HG02759 (cell line): ENCODE measurements around the gene TRIP13.

Experiments used
- ATAC-seq: cut with Tn5 transposase; IDR thresholded peaks from one replicate; pipeline ENCODE4 v1.9.1; 2021; ENCODE audit warnings: mild to moderate bottlenecking, moderate library complexity; ENCODE audit not compliant: unreplicated experiment

TRIP13 gene

DNA sequence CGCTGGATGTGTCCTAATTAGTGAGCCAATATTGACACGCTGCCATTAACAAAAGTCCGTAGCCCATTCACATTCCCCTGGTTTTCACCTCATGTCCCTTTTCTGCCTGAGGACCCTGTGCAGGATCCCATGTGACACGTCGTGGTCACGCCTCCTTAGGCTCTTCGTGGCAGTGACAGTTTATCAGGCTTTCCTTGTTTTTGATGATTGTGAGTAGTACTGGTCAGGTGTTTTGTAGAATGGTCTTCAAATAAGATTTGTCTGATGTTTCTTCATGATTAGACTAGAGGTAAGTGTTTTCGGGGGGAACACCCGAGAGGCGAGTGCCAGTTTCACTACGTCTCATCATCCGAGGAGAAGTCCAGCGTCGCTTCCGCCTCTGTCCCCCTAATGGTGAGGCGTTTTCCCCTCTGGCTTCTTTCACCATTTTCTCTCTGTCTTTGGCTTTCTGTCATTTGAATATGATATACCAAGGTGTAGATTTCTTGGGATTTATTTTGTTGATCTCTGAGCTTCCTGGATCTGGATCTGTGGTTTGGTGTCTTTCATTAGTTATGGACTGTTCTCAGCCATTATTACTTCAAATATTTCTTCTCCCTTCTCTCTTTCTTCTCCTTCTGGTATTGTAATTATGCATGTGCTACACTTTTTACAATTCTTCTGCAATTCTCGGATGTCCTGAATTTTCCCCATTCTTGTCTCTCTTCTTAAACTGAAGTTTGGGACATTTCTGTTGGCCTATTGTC lies 57.3 kb downstream of the TRIP13 start:
- ATAC-seq, result no peak

DNA sequence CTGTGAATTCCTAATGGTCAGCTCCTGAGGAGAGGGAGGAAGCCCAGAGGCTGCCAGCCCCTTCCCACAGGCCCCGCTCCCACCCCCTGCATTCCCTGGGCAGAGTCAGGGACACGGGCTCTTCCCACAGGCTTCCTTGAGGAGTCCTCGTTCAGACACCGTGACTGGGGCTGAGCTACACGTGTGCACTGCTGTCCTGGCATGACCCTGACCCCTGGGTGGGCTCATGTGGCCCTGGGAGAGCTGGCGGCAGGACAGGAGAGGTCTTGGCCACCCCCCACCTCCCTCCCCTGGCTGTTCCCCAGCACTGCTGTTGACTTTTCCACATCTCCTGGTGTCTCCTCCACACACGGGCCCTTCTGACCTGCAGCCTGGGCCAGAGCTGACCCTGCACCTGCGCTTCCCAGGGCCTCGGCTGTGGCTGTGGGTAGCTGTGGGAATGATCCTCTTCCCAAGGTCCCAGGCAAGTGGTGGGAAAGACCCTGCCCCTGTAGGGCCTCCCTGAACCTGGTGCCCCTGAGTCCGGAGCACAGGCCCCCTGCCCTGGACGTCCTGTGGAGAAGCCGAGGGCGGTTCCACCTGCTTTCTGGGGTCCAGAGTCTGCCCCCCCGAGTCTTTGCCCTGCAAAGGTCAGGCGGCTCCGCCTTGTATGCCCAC lies 59.4 kb downstream of the TRIP13 start:
- ATAC-seq, result no peak

DNA sequence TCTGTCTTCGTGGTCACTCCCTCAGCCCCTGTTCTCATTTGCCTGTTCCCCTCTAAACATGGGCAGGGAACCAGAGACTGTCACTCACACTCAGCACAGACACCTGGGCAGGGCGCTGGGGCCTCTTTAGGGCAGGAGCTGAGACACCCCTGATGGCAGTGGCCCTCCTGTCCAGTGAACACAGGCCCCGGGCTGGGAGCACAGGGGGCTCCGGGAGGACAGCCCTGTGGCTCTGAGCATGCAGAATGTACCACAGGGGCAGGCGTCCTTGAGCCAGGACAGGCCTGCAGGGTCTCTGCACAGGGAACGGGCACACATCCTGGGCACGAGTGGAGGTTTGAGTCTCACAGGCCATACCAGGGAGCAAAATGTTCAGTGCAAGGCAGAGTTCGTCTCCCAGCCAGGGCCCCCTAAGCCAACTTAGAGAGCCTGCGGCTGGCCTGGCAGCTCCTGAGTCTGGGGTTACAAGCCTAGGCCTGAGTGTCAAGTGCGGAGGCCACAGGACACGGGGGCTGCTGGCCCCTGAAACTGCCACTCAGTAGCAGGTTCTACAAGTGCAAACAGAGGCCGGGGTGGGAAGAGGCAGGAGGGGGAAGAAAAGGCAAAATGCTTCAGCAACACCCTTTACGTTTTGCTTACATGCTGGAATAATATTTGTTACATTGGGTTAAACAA lies 60.0 kb downstream of the TRIP13 start:
- no peak for ATAC-seq

DNA sequence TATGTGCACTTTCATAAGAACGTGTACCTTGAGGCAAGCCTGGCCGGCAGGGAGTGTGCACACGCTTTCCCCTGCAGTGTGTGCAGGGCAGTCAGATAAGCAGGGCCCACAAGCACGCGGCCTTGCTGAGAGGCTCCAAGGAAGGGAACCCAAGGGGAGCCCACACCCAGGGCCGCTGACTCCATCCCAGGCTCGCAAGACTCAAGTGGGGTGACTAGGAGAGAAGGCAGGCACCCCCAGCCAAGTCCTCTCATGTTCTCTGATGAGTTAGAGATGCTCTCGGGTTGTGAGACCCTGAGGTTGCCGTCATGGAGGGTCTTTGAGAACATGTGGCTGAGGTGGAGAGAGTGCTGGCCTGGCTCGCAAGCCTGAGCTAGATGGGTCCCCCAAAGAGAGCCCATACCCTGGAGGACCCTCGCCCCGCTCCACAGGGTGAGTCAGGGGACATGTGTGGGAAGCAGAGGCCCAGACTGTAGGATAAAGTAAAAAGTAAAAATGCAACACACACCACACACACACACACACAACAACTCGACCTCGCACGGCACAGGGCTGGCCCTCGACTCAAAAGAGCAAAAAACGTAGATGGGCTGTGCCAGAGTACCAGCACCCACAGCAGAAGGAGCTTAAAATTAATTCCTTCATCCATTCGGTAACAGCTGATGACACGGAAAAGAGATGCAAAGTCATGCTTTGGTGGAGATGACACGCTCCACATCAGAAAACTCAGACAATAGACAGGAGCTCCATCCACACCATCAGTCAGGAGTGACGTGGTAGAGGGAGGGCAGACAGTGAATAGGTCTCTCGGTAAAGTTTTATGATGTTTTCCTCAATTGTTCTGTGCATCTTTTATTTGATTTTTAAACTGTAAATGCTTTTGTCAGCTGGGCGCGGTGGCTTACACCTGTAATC lies 61.1 kb downstream of the TRIP13 start:
- ATAC-seq, result no peak

DNA sequence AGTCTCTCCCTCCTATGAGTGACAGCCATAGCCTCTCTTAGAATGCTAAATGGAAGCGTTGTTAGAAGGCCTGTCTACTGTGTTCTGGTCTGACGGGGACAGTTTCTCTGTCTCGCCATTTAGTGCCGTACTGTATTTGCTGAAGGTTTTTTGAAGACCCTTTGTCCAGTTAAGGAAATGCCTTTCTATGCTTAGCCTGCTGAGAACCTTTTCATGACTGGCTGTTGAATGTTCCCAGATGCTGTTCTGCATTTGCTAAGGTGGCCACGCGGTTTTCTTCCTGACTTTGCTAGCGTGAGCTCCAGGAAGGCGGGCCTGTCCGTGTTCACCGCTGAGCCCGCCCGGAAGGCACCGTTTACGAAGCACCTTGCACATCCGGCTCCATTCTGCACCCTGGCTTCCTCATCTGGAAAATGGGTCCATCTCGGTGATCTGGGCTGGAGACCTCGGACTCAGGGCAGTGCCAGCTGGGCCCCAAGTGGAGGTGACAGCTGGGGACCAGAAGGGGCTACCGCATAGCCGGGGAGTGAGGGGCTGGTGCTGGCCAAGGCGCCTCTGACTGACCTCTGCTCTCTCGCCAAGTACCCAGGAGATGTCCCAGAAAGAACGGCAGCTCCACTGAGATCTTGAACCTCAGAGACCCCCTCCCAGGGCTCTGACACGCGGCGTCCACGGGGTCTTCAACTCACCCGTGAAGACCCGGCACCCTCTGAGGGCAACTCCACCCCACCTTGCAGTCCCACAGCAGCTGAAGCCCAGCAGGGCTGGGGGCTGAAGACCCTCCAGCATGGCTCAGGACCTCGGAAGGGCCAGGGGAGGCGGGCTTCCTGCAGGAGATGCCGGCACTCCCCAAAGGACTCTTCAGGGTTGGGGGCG lies 63.4 kb downstream of the TRIP13 start:
- no peak for ATAC-seq

DNA sequence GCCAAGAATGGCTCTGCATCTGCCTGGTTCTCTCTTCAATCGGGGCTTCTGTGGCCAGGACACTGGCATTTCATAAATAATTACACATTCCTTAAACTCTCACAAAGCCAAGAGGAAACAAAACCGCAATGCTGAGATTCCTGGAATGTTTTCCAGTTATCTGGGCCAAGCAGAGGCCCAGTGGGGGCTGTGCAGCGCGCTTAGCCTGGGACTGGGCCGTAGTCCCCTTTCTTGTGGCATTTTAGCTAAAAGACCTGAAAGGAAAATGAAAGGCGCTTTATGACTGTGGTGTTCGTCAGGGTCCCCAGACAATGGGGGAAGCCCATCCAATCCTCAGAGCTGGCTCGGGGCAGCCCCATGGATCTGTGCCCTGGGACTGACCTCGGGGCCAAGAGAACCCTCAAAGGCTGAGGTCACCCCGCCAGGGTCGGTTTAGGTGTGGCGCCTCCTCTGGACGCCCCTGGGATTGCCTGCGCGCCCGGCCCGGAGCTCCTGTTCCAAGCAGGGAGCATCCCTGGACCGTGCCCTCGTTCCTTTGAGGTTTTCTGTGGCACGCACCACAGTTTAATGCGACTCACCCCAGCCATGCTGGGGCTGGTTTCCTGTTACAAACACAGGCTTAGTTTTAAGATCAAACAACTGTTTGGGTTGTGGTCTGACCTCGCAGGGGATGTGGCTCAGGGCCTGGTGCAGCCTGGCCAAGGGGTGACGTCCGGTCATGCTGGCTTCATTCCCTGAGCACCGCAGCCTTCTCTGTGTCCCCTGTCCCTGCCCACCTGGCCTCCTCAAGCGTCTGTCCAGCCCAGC lies 64.5 kb downstream of the TRIP13 start:
- peak; percentile 75 for ATAC-seq

DNA sequence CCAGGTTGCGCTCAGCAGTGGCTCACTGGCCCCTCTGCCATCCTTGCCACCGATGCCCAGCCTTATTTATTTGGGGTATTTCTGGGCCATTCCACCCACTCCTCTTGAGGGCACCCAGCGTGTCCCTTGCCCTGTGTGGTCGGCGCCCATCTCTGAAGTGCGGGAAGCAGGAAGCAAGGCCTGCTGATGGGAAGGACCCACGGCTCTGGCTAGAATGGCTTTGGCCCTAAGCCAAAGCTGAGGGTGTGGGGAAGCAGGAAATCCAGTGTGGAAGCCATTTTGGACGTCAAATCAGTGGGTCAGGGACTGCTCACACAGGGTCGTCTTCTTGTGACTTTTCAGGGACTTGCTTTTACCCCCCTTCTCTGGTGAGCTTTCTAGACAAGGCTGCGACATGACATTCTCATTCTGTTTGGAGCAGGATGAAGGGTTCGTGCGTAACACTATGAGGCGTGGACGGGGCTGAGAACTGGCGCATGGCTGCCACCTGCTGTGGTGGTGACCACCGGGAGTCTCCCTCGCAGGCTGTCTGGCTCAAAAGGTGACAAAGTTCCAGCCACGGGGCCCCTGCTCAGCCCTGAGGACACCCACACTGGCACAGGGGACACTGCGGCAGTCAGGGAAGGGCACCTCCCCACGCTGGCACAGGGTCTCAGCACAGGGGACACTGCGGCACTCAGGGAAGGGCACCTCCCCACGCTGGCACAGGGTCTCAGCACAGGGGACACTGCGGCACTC lies 65.2 kb downstream of the TRIP13 start:
- ATAC-seq, result no peak

DNA sequence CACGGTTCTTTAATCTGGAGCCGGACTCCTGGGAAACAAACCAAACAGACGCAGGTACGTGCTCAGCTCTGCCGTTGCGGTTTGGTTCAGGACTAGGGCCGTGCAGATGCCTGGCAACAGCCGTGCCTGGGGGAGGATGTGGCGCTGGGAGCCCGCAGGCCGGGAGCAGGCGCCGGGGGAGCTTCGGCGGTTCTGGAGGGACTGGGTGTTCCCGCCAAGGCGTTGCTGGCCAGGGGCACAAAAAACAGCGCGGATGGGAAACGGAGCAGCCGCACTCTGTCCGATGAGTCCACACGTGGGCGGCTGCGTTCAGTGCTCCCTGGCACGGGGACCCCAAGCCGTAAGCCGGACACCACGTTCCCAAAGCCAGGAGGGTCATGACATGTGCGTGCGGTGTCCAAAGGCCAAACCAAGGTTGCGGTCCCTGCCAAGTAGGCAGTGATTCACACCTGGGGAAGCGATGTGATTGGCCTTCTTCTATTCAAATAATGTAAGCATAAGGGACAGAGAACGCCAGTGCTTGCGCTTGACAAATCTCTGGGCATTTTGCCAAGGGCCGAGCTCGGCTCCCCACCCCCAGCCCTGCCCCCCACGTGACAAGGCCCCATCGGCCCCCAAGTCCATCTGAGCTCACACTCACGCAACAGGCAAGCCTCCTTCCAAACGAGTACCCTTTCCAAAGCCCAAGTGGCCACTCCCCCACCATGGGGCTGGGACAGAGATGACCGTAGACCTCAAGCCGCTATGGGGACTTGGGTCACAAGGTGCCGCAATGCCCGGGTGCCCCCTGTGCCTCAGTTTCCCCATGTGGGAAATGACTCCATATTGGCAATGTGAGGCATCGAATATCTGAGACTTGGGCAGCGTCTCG lies 66.3 kb downstream of the TRIP13 start:
- ATAC-seq, result no peak

DNA sequence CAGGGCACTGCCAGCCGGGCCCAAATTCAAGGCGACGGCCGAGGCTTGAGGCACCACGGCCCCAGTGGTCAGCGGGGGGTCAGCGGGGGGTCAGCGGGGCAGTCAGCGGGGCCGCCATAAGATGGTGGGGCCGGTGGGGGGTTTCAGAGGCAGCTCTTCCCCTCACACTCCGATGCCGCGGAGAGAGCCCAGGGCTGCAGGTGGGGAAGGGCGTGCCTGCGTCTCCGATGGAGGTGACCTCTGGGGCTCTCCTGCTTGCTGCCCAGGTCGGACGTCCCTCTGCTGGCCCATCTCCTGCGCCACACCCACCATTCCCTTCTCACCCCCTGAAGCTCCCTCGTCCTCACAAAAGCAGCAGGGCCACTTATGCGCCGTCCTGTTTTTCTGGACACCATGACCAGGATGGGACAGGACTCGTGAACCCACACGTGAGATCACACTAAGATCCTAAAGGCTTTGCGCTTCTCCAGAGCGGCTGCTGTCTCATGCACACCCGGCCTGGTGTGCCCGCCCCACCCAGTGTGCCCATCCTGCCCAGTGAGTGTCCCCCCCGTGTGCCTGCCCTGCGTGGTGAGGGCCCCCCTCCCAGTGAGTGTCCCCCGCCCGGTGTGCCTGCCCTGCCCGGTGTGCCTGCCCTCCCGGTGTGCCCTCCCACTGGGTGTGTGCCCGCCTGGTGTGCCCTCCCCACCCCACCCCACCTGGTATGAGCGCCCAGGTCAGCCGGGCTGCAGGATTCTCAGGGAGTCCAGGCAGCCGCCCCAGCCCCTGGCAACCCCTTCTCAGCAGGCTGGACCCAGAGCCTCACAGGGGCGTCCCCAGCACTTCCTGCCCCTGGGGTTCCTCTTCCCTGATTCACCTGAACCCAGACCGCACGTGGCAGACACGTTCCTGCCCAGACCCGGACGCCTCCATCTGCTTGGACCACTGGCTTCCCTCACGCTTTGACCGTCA lies 67.2 kb downstream of the TRIP13 start:
- no peak for ATAC-seq

DNA sequence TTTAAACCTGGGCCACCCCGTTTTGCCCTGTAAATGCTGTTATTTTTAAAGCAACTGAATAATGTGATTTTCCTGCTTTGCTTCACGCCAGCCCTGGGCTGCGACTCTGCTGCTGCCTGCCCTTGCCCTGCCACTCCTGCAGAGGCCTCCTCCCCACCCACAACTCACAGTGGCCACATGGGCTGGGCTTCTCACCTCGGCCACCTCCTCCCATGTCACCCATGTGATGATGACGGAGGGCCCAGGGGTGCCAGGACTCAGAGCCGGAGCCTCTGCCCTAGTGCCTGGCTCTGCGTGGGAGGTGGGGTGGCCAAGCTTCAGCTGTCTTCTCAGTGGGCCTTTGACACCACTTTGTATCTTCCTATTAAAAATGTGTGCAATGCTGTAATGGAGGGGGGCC lies 67.9 kb downstream of the TRIP13 start:
- ATAC-seq, result no peak

DNA sequence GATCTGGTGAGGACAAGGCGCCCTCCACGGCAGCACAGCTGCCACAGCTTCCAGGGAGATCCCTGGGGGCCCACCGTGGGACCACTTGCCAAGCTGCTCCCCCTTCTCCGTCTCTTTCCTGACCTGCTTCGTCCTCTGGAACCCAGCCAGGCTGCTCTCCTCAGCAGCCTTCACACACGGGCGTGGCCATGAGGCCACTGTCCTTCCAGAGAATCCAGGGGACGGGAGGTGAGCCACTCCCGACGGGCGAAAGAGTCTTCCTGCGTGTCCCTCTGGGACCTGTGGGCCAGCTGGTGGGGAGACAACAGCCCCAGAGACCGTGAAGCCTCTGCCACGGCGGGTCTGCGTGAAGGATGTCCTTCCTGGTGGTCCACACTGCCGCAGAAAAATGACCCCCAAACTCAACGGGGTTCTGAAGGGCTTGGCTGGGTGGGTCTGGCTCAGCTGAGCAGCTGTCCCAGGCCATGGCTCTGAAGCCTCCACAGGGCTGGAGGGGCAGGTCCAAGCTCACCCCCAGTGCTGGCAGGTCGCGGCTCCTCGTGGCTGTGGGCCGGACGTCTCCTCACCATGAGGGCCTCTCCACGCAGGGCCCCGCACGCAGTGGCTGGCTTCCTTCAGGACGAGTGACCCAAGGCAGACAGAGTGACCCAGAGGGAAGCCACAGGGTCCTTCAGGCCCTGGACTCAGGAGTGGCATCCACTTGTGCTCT lies 68.5 kb downstream of the TRIP13 start:
- no peak for ATAC-seq

DNA sequence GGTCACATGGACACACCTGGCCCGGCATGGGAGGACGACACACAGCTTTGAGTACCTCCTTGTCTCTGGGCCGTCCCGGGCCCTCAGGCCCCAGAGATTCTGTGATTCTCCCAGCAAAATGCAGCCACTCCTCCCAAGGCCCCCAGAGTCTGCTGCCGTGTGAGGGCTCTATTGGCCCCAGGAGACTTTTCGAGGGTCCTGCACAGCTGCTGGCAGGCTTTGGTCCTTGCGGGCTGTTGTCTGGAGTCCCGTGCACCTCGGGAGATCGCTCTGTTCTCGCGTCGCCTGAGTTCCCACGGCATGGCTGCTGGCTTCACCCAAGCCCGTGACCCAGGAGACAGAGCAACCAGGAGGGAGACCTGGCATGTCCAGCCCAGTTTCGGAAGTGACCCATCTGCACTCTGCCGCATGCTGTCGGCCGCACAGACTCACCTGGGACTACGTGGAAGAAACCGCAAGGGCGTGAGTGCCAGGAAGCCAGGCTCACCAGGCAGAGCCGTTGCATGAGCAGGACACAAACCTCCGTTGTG lies 69.1 kb downstream of the TRIP13 start:
- ATAC-seq, result no peak

DNA sequence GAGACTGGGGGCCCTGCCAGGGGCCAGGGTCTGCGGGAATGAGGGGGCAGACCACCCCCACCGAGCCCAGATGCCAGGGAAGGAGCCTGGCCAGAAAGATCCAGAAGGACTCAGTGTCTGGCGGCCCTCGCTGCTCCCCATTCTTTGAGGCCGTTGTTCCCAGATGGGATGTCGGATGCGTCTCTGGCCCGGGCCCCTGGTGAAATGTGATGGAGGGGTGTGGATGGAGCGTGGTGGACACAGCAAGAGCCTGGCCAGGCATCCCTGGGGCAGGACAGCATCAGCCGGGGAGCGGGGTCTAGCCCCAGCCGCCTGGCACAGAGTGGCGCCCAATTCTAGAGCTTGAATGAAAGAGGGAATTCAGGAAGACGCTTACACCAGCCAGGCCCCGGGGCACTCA lies 69.7 kb downstream of the TRIP13 start:
- ATAC-seq, result no peak

DNA sequence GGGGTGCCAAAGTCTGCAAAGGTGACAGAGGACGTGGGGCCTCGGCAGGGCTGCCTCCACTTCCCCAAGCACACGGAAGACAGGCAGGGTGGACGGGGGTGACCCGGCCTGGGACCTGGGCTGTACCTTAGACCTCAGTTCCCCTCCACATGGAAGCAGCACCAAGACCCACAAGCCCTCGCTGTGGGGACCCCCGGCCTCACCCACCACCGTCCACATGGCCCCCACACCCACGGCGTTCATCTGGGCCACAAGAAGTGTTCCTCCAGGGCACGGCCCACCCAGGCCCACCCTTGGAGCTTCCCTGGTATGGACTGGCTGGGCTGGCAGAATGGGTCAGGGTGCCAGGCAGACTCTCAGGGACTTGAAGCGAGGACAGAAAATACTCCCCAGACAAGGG lies 70.1 kb downstream of the TRIP13 start:
- ATAC-seq, result no peak

DNA sequence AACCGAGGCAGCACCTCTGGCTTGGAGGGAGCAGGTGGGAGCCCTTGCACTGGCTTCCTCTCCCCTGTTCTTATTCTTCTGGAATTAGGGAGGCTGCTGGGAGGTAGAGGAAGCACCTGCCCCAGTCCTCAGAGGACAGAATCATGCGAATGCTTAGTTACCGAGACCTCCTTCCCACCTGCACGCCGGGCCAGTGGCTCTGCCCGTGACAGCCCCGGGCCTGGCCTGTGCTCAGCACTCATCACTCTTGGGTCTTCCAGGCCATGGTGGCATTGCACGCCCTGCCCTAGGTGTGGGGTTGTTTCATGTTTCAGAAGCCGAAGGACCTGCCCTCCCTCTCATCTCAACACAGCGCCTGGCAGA lies 70.6 kb downstream of the TRIP13 start:
- peak; percentile 38 for ATAC-seq
